ENCODE data around the gene MRGPRD.

MRGPRD gene

DNA sequence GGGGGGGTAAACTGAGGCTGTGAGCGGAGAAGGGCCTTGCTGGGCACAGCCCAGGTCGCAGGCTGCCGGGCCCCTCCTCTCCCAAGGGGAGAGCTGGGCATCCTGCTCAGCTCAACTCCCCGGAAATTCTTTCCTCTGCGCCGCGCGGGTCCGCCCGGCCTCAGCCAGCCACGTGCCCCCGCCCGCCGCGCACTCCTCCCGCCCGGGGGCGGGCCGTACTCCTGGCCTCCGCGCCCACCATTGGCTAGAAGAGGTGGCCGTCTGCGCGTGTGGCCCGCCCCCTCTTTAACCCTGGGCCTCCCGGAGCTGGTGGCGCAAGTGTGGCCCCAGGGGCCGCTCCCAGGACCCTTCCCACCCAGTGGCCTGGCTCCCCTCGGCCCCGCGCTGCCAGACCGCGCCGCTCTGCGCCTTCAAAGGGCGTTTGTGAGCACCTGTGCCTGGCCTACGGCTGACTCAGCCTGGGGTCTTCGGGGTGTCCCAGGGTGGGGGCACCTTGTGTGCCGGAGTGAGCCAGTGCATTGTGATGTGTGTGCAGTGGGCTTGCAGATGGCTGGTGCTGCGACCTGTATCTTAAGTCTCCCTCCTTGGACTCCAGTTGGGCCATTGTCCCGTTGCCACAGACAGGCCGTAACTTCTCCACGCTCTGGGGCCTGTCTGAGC lies 30.3 kb upstream of the MRGPRD start:
- no peak overlapping the region for H3K4me3 ChIP-seq (ENCODE audit: low read depth, low read length)
- TF ChIP-seq, protein P1, sequence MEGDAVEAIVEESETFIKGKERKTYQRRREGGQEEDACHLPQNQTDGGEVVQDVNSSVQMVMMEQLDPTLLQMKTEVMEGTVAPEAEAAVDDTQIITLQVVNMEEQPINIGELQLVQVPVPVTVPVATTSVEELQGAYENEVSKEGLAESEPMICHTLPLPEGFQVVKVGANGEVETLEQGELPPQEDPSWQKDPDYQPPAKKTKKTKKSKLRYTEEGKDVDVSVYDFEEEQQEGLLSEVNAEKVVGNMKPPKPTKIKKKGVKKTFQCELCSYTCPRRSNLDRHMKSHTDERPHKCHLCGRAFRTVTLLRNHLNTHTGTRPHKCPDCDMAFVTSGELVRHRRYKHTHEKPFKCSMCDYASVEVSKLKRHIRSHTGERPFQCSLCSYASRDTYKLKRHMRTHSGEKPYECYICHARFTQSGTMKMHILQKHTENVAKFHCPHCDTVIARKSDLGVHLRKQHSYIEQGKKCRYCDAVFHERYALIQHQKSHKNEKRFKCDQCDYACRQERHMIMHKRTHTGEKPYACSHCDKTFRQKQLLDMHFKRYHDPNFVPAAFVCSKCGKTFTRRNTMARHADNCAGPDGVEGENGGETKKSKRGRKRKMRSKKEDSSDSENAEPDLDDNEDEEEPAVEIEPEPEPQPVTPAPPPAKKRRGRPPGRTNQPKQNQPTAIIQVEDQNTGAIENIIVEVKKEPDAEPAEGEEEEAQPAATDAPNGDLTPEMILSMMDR (IDR thresholded peaks at IDR 0.05; ENCODE audit: borderline replicate concordance, insufficient read depth, low read depth, low read length): no peak

DNA sequence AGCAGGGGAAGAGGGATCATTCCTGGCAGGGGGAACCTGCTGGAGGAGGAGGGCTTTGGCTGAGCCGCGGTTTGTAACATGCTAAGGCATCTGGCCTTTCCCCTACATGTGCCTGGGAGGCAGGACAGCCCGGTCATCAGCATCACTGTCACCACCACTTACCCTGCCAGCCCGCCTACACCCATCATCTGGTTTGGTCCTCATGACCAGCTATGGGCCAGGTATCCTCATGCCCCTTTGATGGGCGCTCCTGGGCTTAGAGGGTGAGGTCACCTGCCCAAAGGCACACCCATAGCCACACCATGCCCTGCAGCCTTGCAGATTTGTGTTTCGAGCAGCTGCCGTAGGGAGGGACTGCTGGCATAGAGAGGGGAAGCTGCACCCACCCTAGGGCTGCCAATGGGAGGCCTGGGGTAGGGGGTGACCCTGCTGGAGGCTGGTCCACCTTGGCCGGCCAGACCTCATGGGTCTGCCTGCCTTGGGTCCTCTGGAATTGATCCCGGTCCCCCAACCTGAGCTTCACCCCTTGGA lies 29.6 kb upstream of the MRGPRD start:
- TF ChIP-seq, protein P1 (IDR thresholded peaks at IDR 0.05; ENCODE audit: borderline replicate concordance, insufficient read depth, low read depth, low read length): no peak
- no peak overlapping the region for H3K4me3 ChIP-seq (ENCODE audit: low read depth, low read length)

DNA sequence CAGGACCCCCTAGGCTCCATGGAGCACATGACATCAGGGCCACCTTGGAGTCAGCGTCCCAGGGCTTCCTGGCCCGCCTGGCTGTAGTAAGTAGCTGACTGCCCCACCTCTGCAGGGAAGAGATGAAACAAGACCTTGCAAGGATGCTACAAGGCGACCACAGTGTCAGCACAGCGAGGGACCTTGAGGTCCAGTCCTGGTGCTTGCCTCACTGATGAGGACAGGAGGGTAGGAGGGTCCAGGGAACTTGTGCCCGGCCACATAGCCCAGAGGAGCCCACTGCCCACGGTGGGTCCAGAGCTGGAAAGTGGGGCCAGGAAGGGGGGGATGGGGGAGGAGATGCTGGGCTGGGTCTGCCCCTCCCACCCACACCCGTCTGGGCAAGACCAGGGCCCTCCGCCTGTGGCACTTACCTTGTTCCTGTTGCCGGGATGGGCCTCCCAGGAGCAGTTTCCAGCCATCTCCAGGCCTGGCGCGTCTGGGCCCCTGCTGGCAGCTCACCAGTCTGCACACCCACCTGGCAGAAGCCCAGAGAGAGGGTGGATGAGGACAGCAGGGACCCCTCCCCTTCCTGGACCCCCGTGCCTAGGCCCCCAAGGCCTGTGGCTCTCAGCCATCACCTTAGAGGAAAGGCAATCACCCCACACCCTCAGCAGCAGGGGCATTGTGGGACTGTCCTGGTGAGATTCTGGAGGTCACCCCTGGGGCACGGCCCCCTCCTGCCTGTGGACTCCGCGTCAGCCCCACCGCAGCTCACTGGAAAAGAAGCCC lies 28.8 kb upstream of the MRGPRD start:
- H3K4me3 ChIP-seq (ENCODE audit: low read depth, low read length): no peak overlapping the region
- TF ChIP-seq, protein P1 (IDR thresholded peaks at IDR 0.05; ENCODE audit: borderline replicate concordance, insufficient read depth, low read depth, low read length): no peak

DNA sequence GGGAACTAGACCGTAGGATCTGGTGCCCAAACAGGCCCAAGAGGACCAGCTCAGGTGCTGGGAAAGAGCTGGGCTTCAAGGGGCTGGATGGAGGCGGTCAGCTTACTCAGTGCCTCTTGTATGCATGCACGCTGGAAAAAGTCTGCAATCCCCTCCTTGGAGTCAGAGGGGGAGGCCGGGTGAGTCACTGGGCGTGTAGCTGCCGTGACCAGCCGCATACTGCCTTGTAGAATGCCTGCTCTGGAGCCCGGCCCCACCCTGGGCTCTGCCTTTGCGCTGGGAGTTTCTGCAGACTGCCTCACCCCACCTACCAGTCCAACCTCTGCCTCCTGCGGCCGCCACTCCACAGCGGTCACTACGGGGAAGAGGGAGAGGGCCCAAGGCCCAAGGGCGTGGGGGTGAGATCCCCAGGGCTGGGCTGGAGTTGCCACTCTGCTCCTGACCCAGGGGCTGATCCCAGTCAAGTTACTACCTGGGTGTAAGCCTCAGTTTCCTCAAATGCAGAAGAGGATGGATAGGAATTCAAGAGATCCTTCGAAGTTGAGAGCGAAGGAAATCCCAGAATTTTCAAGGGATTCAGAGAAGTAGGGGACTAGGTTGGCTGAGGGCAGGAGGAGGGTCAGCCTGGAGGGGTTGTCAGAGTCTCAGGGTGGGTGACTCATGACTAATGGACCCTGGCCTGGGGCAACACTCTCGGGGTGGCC lies 28.1 kb upstream of the MRGPRD start:
- no peak overlapping the region for H3K4me3 ChIP-seq (ENCODE audit: low read depth, low read length)
- TF ChIP-seq, protein P1 (IDR thresholded peaks at IDR 0.05; ENCODE audit: borderline replicate concordance, insufficient read depth, low read depth, low read length): no peak

DNA sequence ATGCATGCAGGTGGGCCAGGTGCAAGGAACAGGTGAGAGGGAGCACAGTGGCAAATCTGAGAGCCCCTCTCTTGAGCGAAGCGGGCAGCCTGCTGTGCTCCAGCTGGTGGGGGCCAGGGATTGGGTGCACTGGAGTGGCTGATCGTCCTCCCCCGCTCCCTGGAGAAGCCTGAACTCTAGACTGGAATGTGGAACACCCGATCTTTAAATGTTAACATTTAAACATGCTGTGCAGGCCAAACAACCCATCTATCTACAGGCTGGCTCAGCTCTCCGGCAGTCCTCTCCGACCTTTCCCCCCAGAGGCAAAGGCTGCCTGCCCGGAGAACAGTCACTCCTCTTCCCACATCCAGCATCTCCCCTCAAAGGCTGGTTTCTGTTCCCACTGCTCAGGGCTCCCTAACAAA lies 27.2 kb upstream of the MRGPRD start:
- TF ChIP-seq, protein P1 (IDR thresholded peaks at IDR 0.05; ENCODE audit: borderline replicate concordance, insufficient read depth, low read depth, low read length): no peak
- H3K4me3 ChIP-seq (ENCODE audit: low read depth, low read length): no peak overlapping the region

DNA sequence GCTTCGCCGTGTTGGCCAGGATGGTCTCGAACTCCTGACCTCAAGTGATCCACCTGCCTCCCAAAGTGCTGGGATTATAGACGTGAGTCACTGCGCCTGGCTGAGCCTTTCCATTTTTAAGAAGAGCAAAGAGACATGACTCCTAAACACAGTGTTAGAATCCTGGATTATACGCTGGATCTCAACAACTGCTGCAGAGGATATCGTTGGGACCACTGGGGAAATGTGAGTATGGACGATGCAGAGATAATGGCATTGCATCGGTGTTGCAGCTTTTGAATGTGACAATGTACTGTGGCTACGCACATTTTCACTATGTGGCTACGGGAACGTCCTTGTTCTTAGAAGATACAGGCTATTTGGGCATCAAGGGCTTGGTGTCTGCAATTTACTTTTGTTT lies 26.0 kb upstream of the MRGPRD start:
- H3K4me3 ChIP-seq (ENCODE audit: low read depth, low read length): no peak overlapping the region
- TF ChIP-seq, protein P1 (IDR thresholded peaks at IDR 0.05; ENCODE audit: borderline replicate concordance, insufficient read depth, low read depth, low read length): no peak
